MM.1S (cell line): ENCODE data around the gene TBC1D19.

ENCODE experiments used
- DNase-seq: peaks from one replicate; pipeline ENCODE4 v3.0.0-alpha.2; 2015
- H2AFZ ChIP-seq: fragments of 300-600 bp; sonication (generic); 2 replicates; pipeline ENCODE4 v1.6.0; 2016; ENCODE audit warnings: antibody characterized with exemption, low read length
- H3F3A ChIP-seq: fragments of 300-600 bp; sonication (generic); 2 replicates; pipeline ENCODE4 v1.6.1; 2016; ENCODE audit warnings: mild to moderate bottlenecking, antibody characterized with exemption, low read length, moderate library complexity, mixed read lengths; ENCODE audit not compliant: insufficient read depth
- H3K27ac ChIP-seq: fragments of 300-600 bp; sonication (generic); 2 replicates; pipeline ENCODE4 v1.5.1; 2016; ENCODE audit warnings: mild to moderate bottlenecking, low read length
- H3K27me3 ChIP-seq: fragments of 300-600 bp; sonication (generic); replicated peaks from 2 replicates; pipeline ENCODE4 v1.6.0; 2016; ENCODE audit warnings: low read length; ENCODE audit not compliant: insufficient read depth
- H3K36me3 ChIP-seq: fragments of 300-600 bp; sonication (generic); replicated peaks from 2 replicates; pipeline ENCODE4 v1.6.1; 2016; ENCODE audit warnings: mild to moderate bottlenecking, low read length, mixed read lengths; ENCODE audit not compliant: insufficient read depth
- H3K4me1 ChIP-seq: fragments of 300-600 bp; sonication (generic); 2 replicates; pipeline ENCODE4 v1.6.1; 2016; ENCODE audit warnings: low read length, mixed read lengths
- H3K4me2 ChIP-seq: fragments of 300-600 bp; sonication (generic); 2 replicates; pipeline ENCODE4 v1.6.0; 2016; ENCODE audit warnings: low read depth, low read length
- H3K4me3 ChIP-seq: fragments of 300-600 bp; sonication (generic); 2 replicates; pipeline ENCODE4 v1.5.1; 2016; ENCODE audit warnings: low read length, mixed read lengths
- H3K79me2 ChIP-seq: fragments of 300-600 bp; sonication (generic); 2 replicates; pipeline ENCODE4 v1.6.1; 2016; ENCODE audit warnings: mixed run types, low read length, mixed read lengths
- H3K9ac ChIP-seq: fragments of 300-600 bp; sonication (generic); 2 replicates; pipeline ENCODE4 v1.6.1; 2016; ENCODE audit warnings: low read length, mixed read lengths
- H3K9me2 ChIP-seq: fragments of 300-600 bp; sonication (generic); replicated peaks from 2 replicates; pipeline ENCODE4 v1.6.1; 2016; ENCODE audit warnings: mild to moderate bottlenecking, low read length, mixed read lengths; ENCODE audit not compliant: insufficient read depth
- H3K9me3 ChIP-seq: fragments of 300-600 bp; sonication (generic); replicated peaks from 2 replicates; pipeline ENCODE4 v1.6.1; 2016; ENCODE audit warnings: mild to moderate bottlenecking, low read length, mixed read lengths; ENCODE audit not compliant: insufficient read depth
- H4K20me1 ChIP-seq: fragments of 300-600 bp; sonication (generic); 2 replicates; pipeline ENCODE4 v1.6.1; 2016; ENCODE audit warnings: mild to moderate bottlenecking, low read length, moderate library complexity, mixed read lengths; ENCODE audit not compliant: insufficient read depth
- EZH2 ChIP-seq: fragments of 300-600 bp; sonication (generic); optimal IDR thresholded peaks from 2 replicates; pipeline ENCODE3; 2017; ENCODE audit warnings: low read depth, mild to moderate bottlenecking, antibody characterized with exemption, low read length, mixed read lengths
- EZH2phosphoT487 ChIP-seq: fragments of 300-600 bp; sonication (generic); IDR thresholded peaks from 2 replicates; pipeline ENCODE4 v1.6.1; 2018; ENCODE audit warnings: antibody characterized with exemption, low read length
- TF ChIP-seq, protein P1 (sequence below): fragments of 300-600 bp; sonication (generic); IDR thresholded peaks from 2 replicates; pipeline ENCODE4 v1.5.1; 2016; ENCODE audit warnings: antibody characterized with exemption, low read length, mixed read lengths

Gene TBC1D19

DNA sequence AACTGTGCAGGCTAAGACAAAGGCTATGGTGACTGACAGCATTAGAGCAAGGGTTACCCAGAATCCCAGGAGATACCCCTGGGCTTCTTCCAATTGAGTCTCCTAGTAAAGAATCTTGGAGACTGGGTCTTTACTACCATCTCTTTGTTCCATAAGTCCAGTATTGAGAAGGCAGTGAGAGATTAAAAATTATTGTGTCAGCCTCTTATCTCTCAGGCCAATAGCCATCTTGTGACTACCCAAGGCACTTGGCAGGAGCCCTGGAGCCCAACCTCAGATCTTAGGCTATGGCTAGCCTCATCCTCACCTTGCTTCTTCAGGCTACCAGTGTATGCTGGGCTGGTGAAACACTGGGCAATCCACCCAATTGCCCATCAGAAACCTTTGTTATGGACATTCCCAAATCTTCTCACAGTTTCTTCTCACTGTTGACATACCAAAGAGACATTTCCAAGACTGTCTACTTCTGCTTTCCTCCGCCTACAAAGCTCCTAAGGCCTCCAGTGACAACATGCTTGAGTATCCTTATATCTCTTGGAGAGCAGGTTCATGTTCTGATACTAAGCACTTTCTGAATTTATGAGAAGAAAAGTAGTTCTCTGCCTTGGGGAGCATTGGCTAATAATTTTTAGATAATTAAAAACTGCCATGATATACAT is 200.5 kb downstream of the TBC1D19 start:
- Histone ChIP-seq H3K27ac (no peak overlapping the region), H3K4me2 (no peak overlapping the region), H3K4me3 (no peak overlapping the region), H3K9me2 (no peaks in the 10 kb centered on the region), H4K20me1 (no peaks in the 10 kb centered on the region), H3K9ac (no peak overlapping the region), H3K9me3 (no peaks in the 10 kb centered on the region), H2AFZ (no peak overlapping the region), H3K36me3 (no peaks in the 10 kb centered on the region), H3F3A (no peaks in the 10 kb centered on the region), H3K79me2 (no peaks in the 10 kb centered on the region), H3K27me3 (no peaks in the 10 kb centered on the region), H3K4me1 (no peaks in the 10 kb centered on the region)
- TF ChIP-seq EZH2: no peak
- no peak for TF ChIP-seq EZH2phosphoT487
- TF ChIP-seq, protein P1, sequence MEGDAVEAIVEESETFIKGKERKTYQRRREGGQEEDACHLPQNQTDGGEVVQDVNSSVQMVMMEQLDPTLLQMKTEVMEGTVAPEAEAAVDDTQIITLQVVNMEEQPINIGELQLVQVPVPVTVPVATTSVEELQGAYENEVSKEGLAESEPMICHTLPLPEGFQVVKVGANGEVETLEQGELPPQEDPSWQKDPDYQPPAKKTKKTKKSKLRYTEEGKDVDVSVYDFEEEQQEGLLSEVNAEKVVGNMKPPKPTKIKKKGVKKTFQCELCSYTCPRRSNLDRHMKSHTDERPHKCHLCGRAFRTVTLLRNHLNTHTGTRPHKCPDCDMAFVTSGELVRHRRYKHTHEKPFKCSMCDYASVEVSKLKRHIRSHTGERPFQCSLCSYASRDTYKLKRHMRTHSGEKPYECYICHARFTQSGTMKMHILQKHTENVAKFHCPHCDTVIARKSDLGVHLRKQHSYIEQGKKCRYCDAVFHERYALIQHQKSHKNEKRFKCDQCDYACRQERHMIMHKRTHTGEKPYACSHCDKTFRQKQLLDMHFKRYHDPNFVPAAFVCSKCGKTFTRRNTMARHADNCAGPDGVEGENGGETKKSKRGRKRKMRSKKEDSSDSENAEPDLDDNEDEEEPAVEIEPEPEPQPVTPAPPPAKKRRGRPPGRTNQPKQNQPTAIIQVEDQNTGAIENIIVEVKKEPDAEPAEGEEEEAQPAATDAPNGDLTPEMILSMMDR: no peak
- no peak for DNase-seq

DNA sequence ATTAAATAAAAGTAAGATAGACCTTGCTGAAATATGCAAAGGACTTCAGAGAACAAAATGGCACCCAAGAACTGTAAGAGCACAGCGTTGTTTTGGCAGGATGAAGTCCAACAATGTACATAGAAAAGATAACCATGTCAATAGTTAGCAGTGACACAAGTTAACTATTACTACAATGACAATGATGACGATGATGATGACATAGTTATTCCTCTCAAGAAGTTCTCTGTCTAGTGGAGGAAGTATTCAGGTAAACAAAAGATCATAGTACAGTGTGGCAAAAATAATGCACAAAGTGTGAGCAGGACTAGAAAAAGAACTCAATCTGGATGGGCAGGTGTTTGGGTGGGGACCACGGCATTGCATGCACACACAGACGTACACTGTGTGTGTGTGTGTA is 201.4 kb downstream of the TBC1D19 start:
- Histone ChIP-seq H3K4me3 (no peak overlapping the region), H3F3A (no peaks in the 10 kb centered on the region), H3K4me1 (no peaks in the 10 kb centered on the region), H3K4me2 (no peak overlapping the region), H3K9me2 (no peaks in the 10 kb centered on the region), H3K27me3 (no peaks in the 10 kb centered on the region), H3K9me3 (no peaks in the 10 kb centered on the region), H3K79me2 (no peaks in the 10 kb centered on the region), H3K36me3 (no peaks in the 10 kb centered on the region), H4K20me1 (no peaks in the 10 kb centered on the region), H3K27ac (no peak overlapping the region), H3K9ac (no peak overlapping the region), H2AFZ (no peak overlapping the region)
- DNase-seq: no peak
- TF ChIP-seq EZH2phosphoT487 (no peak), EZH2 (no peak)
- TF ChIP-seq, protein P1: no peak

DNA sequence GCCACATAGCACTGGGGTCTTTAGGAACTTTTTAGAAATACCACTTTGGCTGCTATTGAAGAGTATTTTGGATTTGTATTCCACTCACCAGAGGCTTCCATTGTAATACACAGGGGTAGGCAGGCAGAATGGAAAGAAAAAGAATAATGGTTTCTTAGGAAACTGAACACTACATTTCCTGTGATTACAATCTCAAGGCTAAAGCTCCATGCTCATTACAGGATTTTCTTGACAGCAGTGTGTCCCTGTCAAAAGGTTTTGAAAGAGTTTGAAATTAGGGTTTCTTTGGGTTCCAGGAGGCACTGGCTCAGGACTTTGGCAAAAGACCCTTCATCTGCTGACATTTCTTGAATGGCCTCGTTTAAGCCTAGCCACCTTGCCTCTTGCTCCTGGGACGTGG is 201.9 kb downstream of the TBC1D19 start:
- Histone ChIP-seq H3K79me2 (no peaks in the 10 kb centered on the region), H2AFZ (no peak overlapping the region), H3K9me2 (no peaks in the 10 kb centered on the region), H3F3A (no peaks in the 10 kb centered on the region), H3K4me3 (no peak overlapping the region), H3K36me3 (no peaks in the 10 kb centered on the region), H3K4me1 (no peaks in the 10 kb centered on the region), H3K27me3 (no peaks in the 10 kb centered on the region), H3K9ac (no peak overlapping the region), H3K27ac (no peak overlapping the region), H3K4me2 (no peak overlapping the region), H4K20me1 (no peaks in the 10 kb centered on the region), H3K9me3 (no peaks in the 10 kb centered on the region)
- DNase-seq: no peak
- no peak for TF ChIP-seq EZH2
- no peak for TF ChIP-seq EZH2phosphoT487
- TF ChIP-seq, protein P1: no peak
